ENCODE data around the gene C19orf38.

C19orf38 gene

DNA sequence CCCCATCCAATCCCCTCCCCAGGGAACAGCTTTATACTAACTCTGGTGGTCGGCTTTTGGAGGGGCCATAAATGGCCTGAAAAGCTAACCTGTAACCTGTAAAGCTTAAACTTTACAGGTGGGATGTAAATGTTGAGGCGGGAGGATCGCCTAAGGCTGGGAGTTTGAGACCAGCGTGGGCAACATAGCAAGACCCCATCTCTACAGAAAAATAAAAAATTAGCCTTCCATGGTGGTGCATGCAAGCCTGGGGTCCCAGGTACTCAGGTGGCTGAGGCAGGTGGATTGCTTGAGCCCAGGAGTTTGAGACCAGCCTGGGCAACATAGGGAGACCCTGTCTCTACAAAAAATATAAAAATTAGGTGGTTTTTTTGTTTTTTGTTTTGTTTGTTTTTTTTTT is 41.7 kb downstream of the C19orf38 start:
- H3K4me3 ChIP-seq (ENCODE audit: low read length, poor library complexity, severe bottlenecking): no peak overlapping the region
- no peak overlapping the region for H3K9ac ChIP-seq (ENCODE audit: low read depth, low read length, poor library complexity, severe bottlenecking)
- no peaks in the 10 kb centered on the region for H3K36me3 ChIP-seq (ENCODE audit: insufficient read depth, low read length)
- H3K4me2 ChIP-seq (ENCODE audit: low read depth, low read length, poor library complexity, severe bottlenecking): no peak overlapping the region
- H3K79me2 ChIP-seq (ENCODE audit: insufficient read depth, low read length): peaks cover 44% of the 10 kb centered on the region; the same call in 1 of the 2 replicates
- no peaks in the 10 kb centered on the region for H3K9me3 ChIP-seq (ENCODE audit: insufficient read depth, low read depth, low read length)
- no peaks in the 10 kb centered on the region for H3K9me2 ChIP-seq (replicated peaks; ENCODE audit: low read depth, low read length)
- peaks cover 9% of the 10 kb centered on the region for H4K20me1 ChIP-seq (ENCODE audit: insufficient read depth, low read length, poor library complexity, severe bottlenecking)
- no peaks in the 10 kb centered on the region for H3F3A ChIP-seq (ENCODE audit: low read depth)
- no peak for TF ChIP-seq EZH2phosphoT487 (IDR thresholded peaks at IDR 0.05; ENCODE audit: borderline replicate concordance)
- TF ChIP-seq CTCF (conservative IDR thresholded peaks at IDR 0.05; ENCODE audit: low read length): no peak
- H3K4me1 ChIP-seq (ENCODE audit: insufficient read depth, low read length, poor library complexity, severe bottlenecking): no peaks in the 10 kb centered on the region
- no peaks in the 10 kb centered on the region for H3K27me3 ChIP-seq (ENCODE audit: insufficient read depth, low read length, poor library complexity, severe bottlenecking)
- H2AFZ ChIP-seq (ENCODE audit: low read length): no peak overlapping the region

DNA sequence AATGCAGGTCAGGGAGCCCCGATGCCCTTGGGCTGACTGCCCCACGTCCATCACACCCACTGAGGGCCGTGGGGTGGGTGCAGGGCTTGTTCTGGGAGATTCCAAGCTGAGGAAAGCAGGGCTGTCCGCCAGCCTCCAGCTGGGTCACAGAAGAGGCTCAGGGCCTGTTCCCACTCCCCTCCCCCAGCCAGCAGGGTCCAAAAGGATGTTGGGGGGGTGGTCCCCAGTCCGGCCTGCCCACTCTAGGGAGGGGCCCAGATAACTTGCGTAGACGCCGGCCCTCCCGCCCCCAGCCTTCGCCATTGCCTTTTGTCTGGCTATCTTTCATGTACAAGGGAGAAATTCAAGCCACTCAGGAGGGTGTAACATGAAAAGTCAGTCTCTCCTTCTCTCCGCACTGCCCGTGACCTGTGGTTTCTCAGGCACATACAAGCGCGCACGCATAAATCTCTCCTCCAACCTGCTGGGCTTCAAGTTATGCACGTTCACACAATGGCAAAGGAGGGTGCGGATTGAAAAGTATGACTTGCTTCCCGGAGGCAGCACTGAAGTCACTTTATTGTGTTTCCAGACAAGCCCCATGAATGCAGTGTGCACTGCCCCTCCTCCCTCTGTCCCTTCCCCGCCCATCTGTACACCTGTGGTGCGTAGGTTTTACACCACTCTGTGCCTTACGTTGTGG is 43.3 kb downstream of the C19orf38 start:
- H3K27me3 ChIP-seq (ENCODE audit: insufficient read depth, low read length, poor library complexity, severe bottlenecking): no peaks in the 10 kb centered on the region
- no peak overlapping the region for H3K4me2 ChIP-seq (ENCODE audit: low read depth, low read length, poor library complexity, severe bottlenecking)
- H3K36me3 ChIP-seq (ENCODE audit: insufficient read depth, low read length): no peaks in the 10 kb centered on the region
- H3K79me2 ChIP-seq (ENCODE audit: insufficient read depth, low read length): peaks cover 40% of the 10 kb centered on the region; the same call in 1 of the 2 replicates
- no peaks in the 10 kb centered on the region for H3K9me2 ChIP-seq (replicated peaks; ENCODE audit: low read depth, low read length)
- no peak overlapping the region for H3K9ac ChIP-seq (ENCODE audit: low read depth, low read length, poor library complexity, severe bottlenecking)
- H2AFZ ChIP-seq (ENCODE audit: low read length): no peak overlapping the region
- no peaks in the 10 kb centered on the region for H3K4me1 ChIP-seq (ENCODE audit: insufficient read depth, low read length, poor library complexity, severe bottlenecking)
- H3K9me3 ChIP-seq (ENCODE audit: insufficient read depth, low read depth, low read length): no peaks in the 10 kb centered on the region
- H3K4me3 ChIP-seq (ENCODE audit: low read length, poor library complexity, severe bottlenecking): no peak overlapping the region
- TF ChIP-seq EZH2phosphoT487 (IDR thresholded peaks at IDR 0.05; ENCODE audit: borderline replicate concordance) (no peak), CTCF (conservative IDR thresholded peaks at IDR 0.05; ENCODE audit: low read length) (no peak)
- peaks cover 13% of the 10 kb centered on the region for H4K20me1 ChIP-seq (ENCODE audit: insufficient read depth, low read length, poor library complexity, severe bottlenecking)
- H3F3A ChIP-seq (ENCODE audit: low read depth): no peaks in the 10 kb centered on the region

DNA sequence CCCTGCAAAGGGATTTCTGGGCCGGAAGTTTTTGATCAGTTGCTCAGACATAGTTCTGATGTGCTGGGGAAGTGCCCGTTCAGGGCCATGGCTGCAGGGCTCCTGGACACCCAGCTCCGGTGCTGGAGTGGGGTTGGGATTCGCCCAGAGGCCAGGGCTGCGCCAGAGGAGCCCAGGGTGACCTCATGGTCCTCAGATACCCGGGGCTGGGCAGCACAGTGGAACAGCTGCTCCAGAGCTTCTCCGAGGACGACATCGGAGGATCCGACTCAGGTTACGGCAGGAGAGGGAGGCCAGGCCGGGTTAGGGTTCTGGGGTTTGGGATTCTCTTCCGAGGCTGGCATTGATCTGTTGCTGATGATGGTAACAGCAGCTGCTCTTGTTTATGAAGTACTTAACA is 44.0 kb downstream of the C19orf38 start:
- TF ChIP-seq EZH2phosphoT487 (IDR thresholded peaks at IDR 0.05; ENCODE audit: borderline replicate concordance): no peak
- TF ChIP-seq CTCF (conservative IDR thresholded peaks at IDR 0.05; ENCODE audit: low read length): no peak
- Histone ChIP-seq H2AFZ (ENCODE audit: low read length) (no peak overlapping the region), H4K20me1 (ENCODE audit: insufficient read depth, low read length, poor library complexity, severe bottlenecking) (peaks cover 13% of the 10 kb centered on the region), H3F3A (ENCODE audit: low read depth) (no peaks in the 10 kb centered on the region), H3K4me2 (ENCODE audit: low read depth, low read length, poor library complexity, severe bottlenecking) (no peak overlapping the region), H3K9ac (ENCODE audit: low read depth, low read length, poor library complexity, severe bottlenecking) (no peak overlapping the region), H3K4me3 (ENCODE audit: low read length, poor library complexity, severe bottlenecking) (no peak overlapping the region), H3K27me3 (ENCODE audit: insufficient read depth, low read length, poor library complexity, severe bottlenecking) (no peaks in the 10 kb centered on the region), H3K79me2 (ENCODE audit: insufficient read depth, low read length) (peaks cover 33% of the 10 kb centered on the region; the same call in 1 of the 2 replicates), H3K36me3 (ENCODE audit: insufficient read depth, low read length) (no peaks in the 10 kb centered on the region), H3K4me1 (ENCODE audit: insufficient read depth, low read length, poor library complexity, severe bottlenecking) (no peaks in the 10 kb centered on the region), H3K9me2 (replicated peaks; ENCODE audit: low read depth, low read length) (no peaks in the 10 kb centered on the region), H3K9me3 (ENCODE audit: insufficient read depth, low read depth, low read length) (no peaks in the 10 kb centered on the region)

Measured in Loucy (cell line).